Neutrophil (primary cell): ENCODE results near the gene EIF2D.

Experiments
- H3K27ac ChIP-seq: fragments of 200-600 bp; sonication (generic); 2 replicates; pipeline ENCODE4 v1.5.1; 2016; ENCODE audit warnings: mild to moderate bottlenecking, moderate library complexity
- H3K27me3 ChIP-seq: fragments of 200-600 bp; sonication (generic); 2 replicates; pipeline ENCODE4 v1.6.0; 2016; ENCODE audit warnings: mild to moderate bottlenecking
- H3K36me3 ChIP-seq: fragments of 200-600 bp; sonication (generic); 2 replicates; pipeline ENCODE4 v1.5.1; 2017
- H3K4me1 ChIP-seq, 2 experiments: fragments of 200-600 bp in 1 of 2; sonication (generic) in 1 of 2; 1 replicate in 1 of 2; 2 replicates in 1 of 2; pipeline versions ENCODE4 v1.5.1 to v1.6.1; 2013 to 2016; ENCODE audit warnings: low read depth in 1 of 2, low read length in 1 of 2, mild to moderate bottlenecking in 1 of 2, moderate library complexity in 1 of 2; ENCODE audit not compliant: control insufficient read depth in 1 of 2, insufficient read depth in 1 of 2
- H3K4me3 ChIP-seq, 2 experiments: fragments of 200-600 bp in 1 of 2; sonication (generic) in 1 of 2; 1 replicate in 1 of 2; 2 replicates in 1 of 2; pipeline ENCODE4 v1.5.1; 2013 to 2016; ENCODE audit warnings: low read depth in 1 of 2, low read length in 1 of 2, mild to moderate bottlenecking in 1 of 2, moderate library complexity in 1 of 2
- H3K9me3 ChIP-seq: fragments of 200-600 bp; sonication (generic); 2 replicates; pipeline ENCODE4 v1.5.1; 2016
- CTCF ChIP-seq: fragments of 200-600 bp; sonication (generic); IDR thresholded peaks from 2 replicates; pipeline ENCODE4 v1.5.1; 2016; ENCODE audit warnings: antibody characterized with exemption

Gene EIF2D

GRCh38 chr1:206565995-206566394 is 46.3 kb downstream of the EIF2D start:
- Histone ChIP-seq H3K27me3 (no peaks in the 10 kb centered on the region), H3K4me3 (peak overlapping the region; percentile 42 to 96), H3K9me3 (no peaks in the 10 kb centered on the region), H3K4me1 (peaks cover 100% of the 10 kb centered on the region in 2 experiments), H3K27ac (peak overlapping the region; percentile 100), H3K36me3 (peaks cover 96% of the 10 kb centered on the region)
- no peak for TF ChIP-seq CTCF

- Histone ChIP-seq H3K27ac (peak overlapping the region; percentile 100), H3K4me1 (peaks cover 98 to 100% of the 10 kb centered on the region in 2 experiments), H3K27me3 (no peaks in the 10 kb centered on the region), H3K36me3 (peaks cover 92% of the 10 kb centered on the region), H3K4me3 (peak overlapping the region; percentile 42 to 96), H3K9me3 (no peaks in the 10 kb centered on the region)
- TF ChIP-seq CTCF: no peak
Observed at GRCh38 chr1:206563367-206564207, 48.7 kb downstream of the EIF2D start.

- Histone ChIP-seq H3K27me3 (no peaks in the 10 kb centered on the region), H3K4me1 (peaks cover 88 to 90% of the 10 kb centered on the region in 2 experiments), H3K4me3 (peak overlapping the region; percentile 96), H3K27ac (peak overlapping the region; percentile 100), H3K9me3 (no peaks in the 10 kb centered on the region), H3K36me3 (peaks cover 57% of the 10 kb centered on the region)
- TF ChIP-seq CTCF: no peak
Observed at GRCh38 chr1:206560007-206560716, 52.1 kb downstream of the EIF2D start.

- Histone ChIP-seq H3K27me3 (no peaks in the 10 kb centered on the region), H3K4me3 (peak overlapping the region; percentile 96), H3K36me3 (peaks cover 52% of the 10 kb centered on the region), H3K27ac (peak overlapping the region; percentile 100), H3K9me3 (no peaks in the 10 kb centered on the region), H3K4me1 (peaks cover 88% of the 10 kb centered on the region in 2 experiments)
- TF ChIP-seq CTCF: no peak
Observed at GRCh38 chr1:206559672-206559995, 52.6 kb downstream of the EIF2D start.

GRCh38 chr1:206558794-206559671 is 53.2 kb downstream of the EIF2D start:
- H3K27ac ChIP-seq: peak overlapping the region; percentile 100

More at GRCh38 chr1:206558794-206559671, 53.2 kb downstream of the EIF2D start:
- TF ChIP-seq CTCF: no peak
- peaks cover 82 to 88% of the 10 kb centered on the region in 2 experiments for H3K4me1 ChIP-seq
- H3K4me3 ChIP-seq: peak overlapping the region; percentile 96
- no peaks in the 10 kb centered on the region for H3K27me3 ChIP-seq
- no peaks in the 10 kb centered on the region for H3K9me3 ChIP-seq
- H3K36me3 ChIP-seq: peaks cover 46% of the 10 kb centered on the region
